ENCODE data around the gene SEC24D.

Gene SEC24D

GRCh38 chr4:118752551-118752950 lies 83.4 kb downstream of the SEC24D start:
- no peak for DNase-seq (ENCODE audit: low read depth)
- H3K4me3 ChIP-seq (ENCODE audit: low read depth, low read length), result no peak overlapping the region
- TF ChIP-seq POLR2A (IDR thresholded peaks at IDR 0.05; ENCODE audit: extremely low read depth, insufficient read length) (no peak), CTCF (IDR thresholded peaks at IDR 0.05; ENCODE audit: low read depth, low read length) (no peak), MYC (IDR thresholded peaks at IDR 0.05; ENCODE audit: low read depth, low read length) (no peak), MAX (IDR thresholded peaks at IDR 0.05; ENCODE audit: low read depth, low read length) (no peak)

- DNase-seq (ENCODE audit: low read depth), result no peak
- TF ChIP-seq POLR2A (IDR thresholded peaks at IDR 0.05; ENCODE audit: extremely low read depth, insufficient read length) (no peak), MYC (IDR thresholded peaks at IDR 0.05; ENCODE audit: low read depth, low read length) (no peak), MAX (IDR thresholded peaks at IDR 0.05; ENCODE audit: low read depth, low read length) (no peak), CTCF (IDR thresholded peaks at IDR 0.05; ENCODE audit: low read depth, low read length) (no peak)
- H3K4me3 ChIP-seq (ENCODE audit: low read depth, low read length), result no peak overlapping the region
These were observed 84.2 kb downstream of the SEC24D start for GRCh38 chr4:118751629-118752323.

- no peak for DNase-seq (ENCODE audit: low read depth)
- TF ChIP-seq POLR2A (IDR thresholded peaks at IDR 0.05; ENCODE audit: extremely low read depth, insufficient read length) (no peak), MYC (IDR thresholded peaks at IDR 0.05; ENCODE audit: low read depth, low read length) (no peak), CTCF (IDR thresholded peaks at IDR 0.05; ENCODE audit: low read depth, low read length) (no peak), MAX (IDR thresholded peaks at IDR 0.05; ENCODE audit: low read depth, low read length) (no peak)
- no peak overlapping the region for H3K4me3 ChIP-seq (ENCODE audit: low read depth, low read length)
These were observed 86.5 kb downstream of the SEC24D start for GRCh38 chr4:118749347-118749988.

- no peak for DNase-seq (ENCODE audit: low read depth)
- no peak for TF ChIP-seq CTCF (IDR thresholded peaks at IDR 0.05; ENCODE audit: low read depth, low read length)
- TF ChIP-seq MYC (IDR thresholded peaks at IDR 0.05; ENCODE audit: low read depth, low read length), result no peak
- no peak for TF ChIP-seq POLR2A (IDR thresholded peaks at IDR 0.05; ENCODE audit: extremely low read depth, insufficient read length)
- TF ChIP-seq MAX (IDR thresholded peaks at IDR 0.05; ENCODE audit: low read depth, low read length), result no peak
- no peak overlapping the region for H3K4me3 ChIP-seq (ENCODE audit: low read depth, low read length)
These were observed 89.5 kb downstream of the SEC24D start for GRCh38 chr4:118746251-118746919.

GRCh38 chr4:118745357-118745756 lies 90.6 kb downstream of the SEC24D start:
- DNase-seq (ENCODE audit: low read depth), result no peak
- no peak for TF ChIP-seq POLR2A (IDR thresholded peaks at IDR 0.05; ENCODE audit: extremely low read depth, insufficient read length)
- TF ChIP-seq MAX (IDR thresholded peaks at IDR 0.05; ENCODE audit: low read depth, low read length), result no peak
- TF ChIP-seq MYC (IDR thresholded peaks at IDR 0.05; ENCODE audit: low read depth, low read length), result no peak
- no peak for TF ChIP-seq CTCF (IDR thresholded peaks at IDR 0.05; ENCODE audit: low read depth, low read length)
- H3K4me3 ChIP-seq (ENCODE audit: low read depth, low read length), result no peak overlapping the region
